HG03060 (cell line): Measurements from ENCODE around the gene CNGA3.

Experiments used
- ATAC-seq: cut with Tn5 transposase; IDR thresholded peaks from one replicate; pipeline ENCODE4 v1.9.1; 2021; ENCODE audit warnings: low read depth, moderate number of reproducible peaks; ENCODE audit not compliant: unreplicated experiment

Gene CNGA3

GRCh38 chr2:98324181-98324580, 22.1 kb upstream of the CNGA3 start:
- no peak for ATAC-seq

GRCh38 chr2:98327776-98328175, 18.5 kb upstream of the CNGA3 start:
- ATAC-seq: no peak

GRCh38 chr2:98329549-98329948, 16.7 kb upstream of the CNGA3 start:
- ATAC-seq: no peak

GRCh38 chr2:98332989-98333388, 13.3 kb upstream of the CNGA3 start:
- ATAC-seq: no peak

- no peak for ATAC-seq
Observed at GRCh38 chr2:98333922-98334321, 12.3 kb upstream of the CNGA3 start.

GRCh38 chr2:98334439-98335078, 11.7 kb upstream of the CNGA3 start:
- ATAC-seq: no peak

- ATAC-seq: no peak
Observed at GRCh38 chr2:98335271-98335670, 11.0 kb upstream of the CNGA3 start.

- no peak for ATAC-seq
Observed at GRCh38 chr2:98341241-98341640, 5.0 kb upstream of the CNGA3 start.

- ATAC-seq: no peak
Observed at GRCh38 chr2:98343285-98343684, 3.0 kb upstream of the CNGA3 start.

- no peak for ATAC-seq
Observed at GRCh38 chr2:98347298-98348065, 1.2 kb downstream of the CNGA3 start.

GRCh38 chr2:98348066-98348561, 1.9 kb downstream of the CNGA3 start:
- no peak for ATAC-seq

- ATAC-seq: no peak
Observed at GRCh38 chr2:98350411-98350810, 4.2 kb downstream of the CNGA3 start.

GRCh38 chr2:98355881-98356280, 9.6 kb downstream of the CNGA3 start:
- no peak for ATAC-seq

- no peak for ATAC-seq
Observed at GRCh38 chr2:98356729-98357128, 10.5 kb downstream of the CNGA3 start.

- ATAC-seq: no peak
Observed at GRCh38 chr2:98357849-98358248, 11.6 kb downstream of the CNGA3 start.

GRCh38 chr2:98359986-98360385, 13.7 kb downstream of the CNGA3 start:
- ATAC-seq: no peak

GRCh38 chr2:98367721-98368120, 21.5 kb downstream of the CNGA3 start:
- ATAC-seq: no peak

GRCh38 chr2:98369710-98370239, 23.5 kb downstream of the CNGA3 start:
- no peak for ATAC-seq

- no peak for ATAC-seq
Observed at GRCh38 chr2:98372121-98372520, 25.9 kb downstream of the CNGA3 start.

GRCh38 chr2:98372579-98372978, 26.3 kb downstream of the CNGA3 start:
- no peak for ATAC-seq

- no peak for ATAC-seq
Observed at GRCh38 chr2:98374286-98374685, 28.0 kb downstream of the CNGA3 start.
